Activated gamma-delta T cell (primary cell): ENCODE data around the gene MAPT.
A peak's percentile ranks its signal among the peaks of the same experiment; 100 is the strongest.
"Not testable (repeated sequence)": the region's sequence is repeated elsewhere in the genome, so short reads cannot be mapped to it uniquely, and the experiment has no call there.

Experiments
- DNase-seq: peaks from one replicate; lab custom pipeline; 2025; lab: John Stamatoyannopoulos, UW

The MAPT gene

GRCh38 chr17:45929344-45929743 is 35.0 kb downstream of the MAPT start:
- DNase-seq = no peak

GRCh38 chr17:45930420-45930951 is 36.1 kb downstream of the MAPT start:
- no peak for DNase-seq

DNA sequence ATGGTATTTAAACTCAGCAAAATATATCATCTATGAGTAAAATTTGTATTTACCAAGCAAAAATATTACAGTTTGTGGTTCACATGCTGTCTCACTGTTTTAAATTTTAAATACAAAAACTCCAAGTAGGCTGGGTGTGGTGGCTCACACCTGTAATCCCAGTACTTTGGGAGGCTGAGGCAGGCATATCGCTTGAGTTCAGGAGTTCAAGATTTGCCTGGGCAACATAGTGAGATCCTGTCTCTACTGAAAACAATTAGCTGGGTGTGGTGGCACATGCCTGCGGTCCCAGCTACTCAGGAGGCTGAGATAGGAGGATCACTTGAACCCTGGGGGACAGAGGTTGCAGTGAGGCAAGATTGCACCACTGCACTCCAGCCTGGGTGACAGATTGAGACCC is 37.3 kb downstream of the MAPT start:
- no peak for DNase-seq

DNA sequence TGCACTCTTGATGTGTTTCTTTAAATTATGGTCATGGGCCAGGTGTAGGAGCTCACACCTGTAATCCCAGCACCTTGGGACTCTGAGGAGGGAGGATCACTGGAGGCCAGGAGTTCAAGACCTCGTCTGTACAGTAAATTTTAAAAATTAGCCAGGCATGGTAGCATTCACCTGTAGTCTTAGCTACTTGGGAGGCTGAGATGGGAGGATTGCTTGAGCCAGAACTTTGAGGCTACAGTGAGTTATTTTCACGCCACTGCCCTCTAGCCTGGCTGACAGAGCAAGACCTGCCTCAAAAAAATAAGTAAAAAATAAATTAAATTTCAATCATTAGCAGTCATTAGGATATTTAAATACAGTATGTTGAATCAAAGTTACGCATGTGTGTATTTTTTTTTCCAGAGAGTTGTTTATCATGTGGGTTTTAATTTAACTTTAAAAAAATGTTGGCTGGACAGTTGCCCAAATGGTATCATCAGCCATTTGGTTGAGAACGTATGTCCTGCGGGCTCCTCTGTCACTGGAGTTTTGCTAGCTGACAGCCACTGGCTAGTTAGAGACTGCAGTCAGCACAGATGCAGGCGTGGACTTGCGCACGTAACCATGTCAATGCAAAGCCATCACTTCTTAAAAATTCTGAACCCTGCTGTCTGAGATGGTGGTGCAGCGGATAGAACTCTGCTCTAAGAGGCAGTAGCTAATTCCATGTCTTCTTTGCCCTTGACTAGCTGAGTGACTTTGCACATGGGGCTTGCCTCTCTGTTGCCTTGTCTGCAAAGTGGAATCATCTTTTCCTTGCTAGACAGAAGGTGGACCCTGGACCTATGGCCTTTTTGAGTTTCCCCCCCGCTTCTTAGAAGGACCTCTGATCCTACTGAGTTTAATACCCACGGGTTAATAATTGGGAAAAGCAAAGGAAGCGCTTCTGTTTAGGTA is 40.0 kb downstream of the MAPT start:
- no peak for DNase-seq

GRCh38 chr17:45935197-45935709 is 40.9 kb downstream of the MAPT start:
- no peak for DNase-seq

GRCh38 chr17:45935710-45936509 is 41.6 kb downstream of the MAPT start:
- DNase-seq = no peak

- DNase-seq = no peak
Measured at GRCh38 chr17:45936610-45937009, 42.3 kb downstream of the MAPT start.

- DNase-seq = not testable (repeated sequence)
Measured at GRCh38 chr17:45937186-45937585, 42.8 kb downstream of the MAPT start.

DNA sequence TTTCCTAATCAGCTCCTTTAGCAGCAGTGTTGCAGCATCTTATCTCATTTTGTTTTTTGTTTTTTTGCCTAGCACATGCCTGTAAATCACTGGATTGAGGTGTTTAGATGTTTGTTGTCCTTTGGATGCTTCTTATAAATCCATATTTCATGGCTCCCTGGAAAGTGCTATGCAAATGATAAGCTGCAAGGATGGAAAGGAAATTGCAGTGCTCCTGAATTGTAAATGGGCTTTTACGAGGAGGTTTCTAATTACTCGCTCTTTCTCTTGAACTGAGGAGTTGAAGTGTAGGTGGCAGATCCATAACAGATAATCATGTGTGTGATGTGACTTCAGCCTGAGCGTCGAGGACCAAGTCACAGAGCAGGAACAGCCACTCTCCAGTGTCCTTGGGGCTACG is 45.0 kb downstream of the MAPT start:
- DNase-seq = no peak

DNA sequence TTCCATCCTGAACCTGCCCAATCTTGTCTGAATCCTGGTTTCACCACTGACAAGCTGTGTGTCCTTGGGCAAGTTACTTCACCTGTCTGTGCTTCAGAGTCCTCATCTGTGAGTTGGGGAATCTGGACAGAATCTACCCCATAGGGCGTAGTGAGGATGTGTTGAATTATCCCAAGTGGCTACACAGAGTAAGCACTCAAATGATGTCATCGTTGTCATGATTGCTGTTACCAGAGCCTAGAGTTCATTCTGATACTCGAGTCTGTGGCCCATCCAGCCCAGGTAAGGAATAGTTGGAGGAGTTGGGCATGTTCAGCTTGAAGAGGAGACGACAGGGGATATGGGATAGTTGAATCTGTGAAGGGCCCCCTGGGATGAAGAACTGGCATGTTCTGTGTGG is 45.9 kb downstream of the MAPT start:
- no peak for DNase-seq

GRCh38 chr17:45940826-45941225 is 46.5 kb downstream of the MAPT start:
- no peak for DNase-seq

- DNase-seq = no peak
Measured at GRCh38 chr17:45941395-45941794, 47.0 kb downstream of the MAPT start.

DNA sequence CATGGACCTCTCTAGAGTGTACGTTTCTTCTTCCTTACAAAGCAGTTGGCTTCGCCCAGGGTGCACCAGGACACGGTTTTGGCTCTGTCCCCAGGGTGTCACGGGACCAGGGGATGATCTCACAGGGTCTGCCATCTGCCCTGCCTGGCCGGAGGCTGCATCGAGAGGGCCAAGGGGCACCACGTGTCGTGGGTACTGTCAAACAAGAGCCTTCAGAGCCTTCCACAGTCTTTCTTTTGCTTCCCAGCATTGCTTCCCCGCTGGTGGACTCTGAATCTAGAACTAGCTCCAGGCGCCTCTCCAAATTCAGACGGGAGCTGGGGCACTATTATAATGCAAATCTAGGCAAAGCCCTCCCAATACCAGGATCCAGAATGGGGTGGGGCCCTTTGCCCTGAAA is 47.9 kb downstream of the MAPT start:
- DNase-seq = no peak

- no peak for DNase-seq
Measured at GRCh38 chr17:45946841-45947256, 52.5 kb downstream of the MAPT start.

DNA sequence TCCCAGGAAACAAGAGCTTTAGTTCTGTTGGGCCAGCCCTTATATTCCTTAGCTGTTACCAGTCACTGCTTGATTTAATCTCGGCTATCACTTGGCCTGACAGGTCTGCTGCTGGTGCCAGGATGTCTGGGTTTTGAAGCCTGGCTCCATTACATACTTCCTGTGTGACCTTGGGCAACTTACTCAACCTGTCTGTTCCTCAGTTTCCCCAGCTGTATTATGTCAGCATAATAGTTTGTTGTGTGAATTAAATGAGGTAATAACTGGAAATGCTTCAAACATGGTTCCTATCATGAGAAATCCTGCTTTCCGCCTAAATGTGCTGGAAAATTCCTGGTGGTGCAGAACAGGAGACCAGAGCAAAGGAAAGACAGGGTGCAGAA is 54.1 kb downstream of the MAPT start:
- DNase-seq = no peak

- DNase-seq = peak; percentile 32
Measured at GRCh38 chr17:45948881-45949624, 54.7 kb downstream of the MAPT start.

DNA sequence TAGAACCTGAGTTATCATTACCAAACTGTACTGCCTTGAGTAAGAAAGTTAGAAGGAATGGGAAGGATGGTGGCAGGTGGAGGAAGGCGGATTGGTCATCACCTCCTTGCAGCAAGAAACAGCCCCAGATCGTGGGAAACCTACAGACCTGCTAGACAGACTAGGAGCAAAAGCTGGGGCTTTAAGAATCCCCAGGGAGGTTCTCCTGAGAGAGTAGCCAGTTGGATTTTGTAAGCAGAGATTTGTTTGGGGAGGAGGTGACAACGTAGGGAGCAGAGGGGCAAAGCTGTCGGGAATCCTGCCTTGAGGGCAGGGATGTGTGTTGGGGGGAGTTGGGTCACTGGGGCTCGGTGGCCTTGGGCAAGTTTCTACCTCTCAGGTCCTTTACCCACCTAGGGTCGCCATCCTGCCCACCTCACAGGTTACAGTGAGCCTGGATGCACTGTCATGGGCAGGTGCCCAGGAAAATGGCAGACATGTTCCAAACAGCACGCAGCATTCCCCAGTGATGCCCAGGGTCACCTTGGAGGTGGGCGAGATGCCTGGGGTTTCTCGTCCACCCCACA is 55.5 kb downstream of the MAPT start:
- DNase-seq = no peak

- DNase-seq = no peak
Measured at GRCh38 chr17:45950888-45951287, 56.5 kb downstream of the MAPT start.

DNA sequence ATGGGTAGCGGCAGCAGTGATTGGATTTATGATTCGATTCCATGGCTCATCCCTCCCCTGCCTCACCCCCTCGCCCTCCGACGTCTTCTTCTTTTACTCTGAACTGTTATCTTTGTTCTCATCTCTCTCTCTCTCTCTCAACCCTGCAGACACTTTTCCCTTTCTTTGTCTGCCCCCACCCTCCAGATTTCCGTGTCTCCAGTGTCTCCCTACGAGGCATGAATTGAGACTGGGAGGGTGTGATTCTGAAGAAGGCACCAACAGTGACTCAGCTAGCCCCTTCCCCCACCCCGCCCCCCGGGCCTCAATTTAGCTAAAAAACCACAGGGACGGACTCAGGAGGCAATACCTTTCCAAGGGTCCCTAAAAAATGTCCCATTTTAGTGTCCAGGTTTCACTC is 57.0 kb downstream of the MAPT start:
- DNase-seq = no peak

DNA sequence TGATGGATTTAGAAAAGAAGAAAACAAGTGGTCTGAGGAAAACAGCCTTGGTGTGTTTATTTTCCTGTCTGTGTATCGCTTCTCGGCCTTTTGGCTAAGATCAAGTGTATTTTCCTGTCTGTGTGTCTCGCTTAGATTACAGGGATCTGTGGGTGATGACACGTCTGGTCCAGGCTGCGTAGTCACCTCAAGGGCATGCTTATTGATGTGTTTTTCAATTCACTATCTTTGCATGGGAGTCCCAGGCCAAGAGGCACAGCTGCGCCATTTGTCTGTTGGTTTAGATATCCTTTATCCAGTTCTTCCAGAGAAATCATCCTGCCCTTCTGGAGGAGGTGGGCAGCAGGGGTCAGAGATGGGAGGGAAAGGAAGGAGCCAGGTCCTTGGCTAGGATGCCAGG is 57.6 kb downstream of the MAPT start:
- no peak for DNase-seq

DNA sequence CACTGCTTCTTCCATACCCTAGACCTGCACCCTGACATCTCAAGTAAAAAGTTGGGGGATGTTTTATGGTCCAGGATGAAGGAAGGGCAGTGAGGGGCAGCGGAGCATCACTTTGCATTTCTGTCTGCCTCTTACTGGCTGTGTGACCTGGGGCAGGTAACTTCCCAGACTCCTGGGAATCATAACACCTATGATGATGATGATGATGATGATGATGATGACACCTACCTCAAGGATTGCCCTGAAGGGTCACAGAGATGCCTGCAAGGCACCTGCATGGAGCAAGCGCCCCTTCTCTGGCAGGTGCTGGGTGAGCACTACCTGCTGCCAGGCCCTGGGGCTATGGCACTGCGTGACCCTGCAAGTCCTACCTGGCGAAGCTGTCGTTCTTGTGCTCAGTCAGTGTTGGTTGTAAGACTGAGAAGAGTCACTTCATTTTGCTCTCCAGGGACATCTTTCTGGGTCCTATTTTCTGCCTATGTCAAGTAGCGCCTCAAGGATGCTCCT is 58.5 kb downstream of the MAPT start:
- no peak for DNase-seq
